GM12878 (cell line): Measurements from ENCODE around the gene RNPC3. TPM values are rescaled to one million over a fixed set of nuclear protein-coding genes. Genes with fewer than 3 reads are reported as not detected.

Experiments used
- ATAC-seq: fragments of 200-7000 bp; cut with Tn5 transposase; 3 replicates; pipeline ENCODE4 v1.9.1; 2020; ENCODE audit warnings: mild to moderate bottlenecking, moderate library complexity
- BruUV-seq: library from RNA; stranded (reverse); fragments of 400-500 nt; replicated peaks from 2 replicates; lab custom pipeline; 2021; lab: Mats Ljungman, UMichigan
- CTCF ChIA-PET: fragments of 300-600 bp; sonication (Branson Sonifier 250); formaldehyde crosslinking; extraction: SDS; loops from one replicate; lab custom pipeline; 2021; ENCODE audit warnings: inconsistent platforms; lab: Yijun Ruan, JAX
- POLR2A ChIA-PET: fragments of 350-600 bp; formaldehyde crosslinking; extraction: SDS; loops from one replicate; lab custom pipeline; 2021; ENCODE audit warnings: inconsistent platforms; lab: Charles Lee
- RAD21 ChIA-PET: fragments of 300-600 bp; sonication (Branson Sonifier 250); formaldehyde crosslinking; loops from one replicate; lab custom pipeline; 2023; ENCODE audit warnings: antibody characterized with exemption; ENCODE audit not compliant: unreplicated experiment; lab: Charles Lee
- SMC1A ChIA-PET: fragments of 300-600 bp; sonication (Branson Sonifier 250); formaldehyde crosslinking; loops from one replicate; lab custom pipeline; 2023; ENCODE audit not compliant: unreplicated experiment, uncharacterized antibody; lab: Charles Lee
- DNase-seq: peaks from one replicate; pipeline ENCODE4 v3.0.0-alpha.2; 2011; ENCODE audit warnings: low read depth, low spot score
- FAIRE-seq: peaks from 3 replicates; lab custom pipeline; 2011; peaks lifted over from hg19 to GRCh38; lab: Jason Lieb, UNC
- H2AFZ ChIP-seq: 2 replicates; pipeline ENCODE4 v1.6.0; 2011; ENCODE audit warnings: low read depth, low read length, control low read depth; ENCODE audit not compliant: control insufficient read depth
- H3K27ac ChIP-seq: 2 replicates; pipeline ENCODE4 v1.5.1; 2011; ENCODE audit warnings: control low read depth; ENCODE audit not compliant: control insufficient read depth, insufficient read depth
- H3K27me3 ChIP-seq, 2 experiments: replicated peaks in 1 of 2; 2 replicates each; pipeline versions ENCODE4 v1.6.0 to v1.6.1; 2011; ENCODE audit warnings: low read length in 1 of 2; ENCODE audit not compliant: control insufficient read depth in 2 of 2, insufficient read depth in 2 of 2
- H3K36me3 ChIP-seq, 2 experiments: 2 replicates each; pipeline ENCODE4 v1.5.1; 2011; ENCODE audit warnings: low read length in 1 of 2; ENCODE audit not compliant: control insufficient read depth in 2 of 2, insufficient read depth in 2 of 2
- H3K4me1 ChIP-seq: 2 replicates; pipeline ENCODE4 v1.6.1; 2011; ENCODE audit warnings: mild to moderate bottlenecking, low read length, moderate library complexity, mixed read lengths; ENCODE audit not compliant: control insufficient read depth, insufficient read depth
- H3K4me2 ChIP-seq: 2 replicates; pipeline ENCODE4 v1.6.0; 2011; ENCODE audit warnings: control low read depth; ENCODE audit not compliant: control insufficient read depth, insufficient read depth
- H3K4me3 ChIP-seq: fragments of 200-600 bp; sonication (generic); 2 replicates; pipeline ENCODE4 v1.5.1; 2016
- H3K79me2 ChIP-seq: 2 replicates; pipeline ENCODE4 v1.6.0; 2011; ENCODE audit warnings: low read length; ENCODE audit not compliant: control insufficient read depth, insufficient read depth
- H3K9ac ChIP-seq: 2 replicates; pipeline ENCODE4 v1.8.0; 2011; ENCODE audit warnings: low read length, control low read depth, mixed read lengths; ENCODE audit not compliant: control insufficient read depth, insufficient read depth
- H3K9me3 ChIP-seq: replicated peaks from 3 replicates; pipeline ENCODE4 v1.5.1; 2011; ENCODE audit warnings: mild to moderate bottlenecking, low read length; ENCODE audit not compliant: control insufficient read depth, insufficient read depth
- H4K20me1 ChIP-seq: 2 replicates; pipeline ENCODE4 v1.6.0; 2011; ENCODE audit not compliant: control insufficient read depth, insufficient read depth
- DPF2 ChIP-seq: fragments of 450-650 bp; IDR thresholded peaks from 2 replicates; pipeline ENCODE4 v1.6.1; 2017; ENCODE audit warnings: mild to moderate bottlenecking
- SMAD1 ChIP-seq: fragments of 450-650 bp; IDR thresholded peaks from 2 replicates; pipeline ENCODE4 v1.6.1; 2018; ENCODE audit warnings: mild to moderate bottlenecking, low read depth; ENCODE audit not compliant: partially characterized antibody
- ZNF622 ChIP-seq: fragments of 450-650 bp; IDR thresholded peaks from 2 replicates; pipeline ENCODE4 v1.6.1; 2017; ENCODE audit warnings: mild to moderate bottlenecking, inconsistent platforms
- in situ Hi-C: fragments of 300-500 bp; cut with MboI; formaldehyde crosslinking; loops from 9 replicates; pipeline ENCODE4 v1.14.3; 2018; ENCODE audit warnings: mixed read lengths
- intact Hi-C: fragments of 100-400 bp; cut with micrococcal nuclease; formaldehyde crosslinking; loops from one replicate; pipeline ENCODE4 v1.14.2; 2022; ENCODE audit not compliant: unreplicated experiment
- polyA plus RNA-seq, 11 experiments: library from polyadenylated mRNA; depleted of rRNA in 4 of 11; unstranded in 6 of 11; stranded (reverse) in 5 of 11; fragments of >200 nt; fragmentation: Nextera tagmentation in 4 of 11; fragmentation: Illumina TruSeq in 1 of 11; extraction: Ambion mirVana in 4 of 11; extraction: Trizol in 1 of 11; gene quantifications; 1 replicate in 1 of 11; 2 replicates in 10 of 11; pipeline versions ENCODE4 v1.2.1 to v1.2.3, GENCODE V29; 2011 to 2016; ENCODE audit warnings: inconsistent platforms in 2 of 11, missing spikeins in 2 of 11, low read depth in 1 of 11
- total RNA-seq, 4 experiments: library from RNA; depleted of rRNA in 3 of 4; stranded (reverse); fragments of >200 nt in 3 of 4; fragmentation: Illumina TruSeq in 1 of 4; extraction: Trizol in 1 of 4; gene quantifications; 2 replicates each; pipeline versions ENCODE4 v1.2.1 to v1.2.3, GENCODE V29; 2013 to 2021
- TF ChIP-seq, protein P1 (sequence below): IDR thresholded peaks from 2 replicates; pipeline ENCODE4 v1.6.1; 2011; ENCODE audit warnings: mild to moderate bottlenecking, low read depth, low read length, moderate library complexity; ENCODE audit not compliant: insufficient replicate concordance
- TF ChIP-seq, protein P2 (sequence below): fragments of 450-650 bp; IDR thresholded peaks from 2 replicates; pipeline ENCODE4 v1.6.1; 2018; ENCODE audit warnings: mild to moderate bottlenecking, low read depth, moderate library complexity; ENCODE audit not compliant: partially characterized antibody
- TF ChIP-seq, protein P3 (sequence below): fragments of 450-650 bp; IDR thresholded peaks from 2 replicates; pipeline ENCODE4 v1.6.1; 2017; ENCODE audit warnings: mild to moderate bottlenecking, moderate library complexity

The RNPC3 gene
- total and polyA plus RNA-seq, 10 of the 15 experiments (the other 5 are each of a cell fraction or from before 2014, with no cell fraction given): 11.4 to 53.7 (median 22.7) TPM

DNA sequence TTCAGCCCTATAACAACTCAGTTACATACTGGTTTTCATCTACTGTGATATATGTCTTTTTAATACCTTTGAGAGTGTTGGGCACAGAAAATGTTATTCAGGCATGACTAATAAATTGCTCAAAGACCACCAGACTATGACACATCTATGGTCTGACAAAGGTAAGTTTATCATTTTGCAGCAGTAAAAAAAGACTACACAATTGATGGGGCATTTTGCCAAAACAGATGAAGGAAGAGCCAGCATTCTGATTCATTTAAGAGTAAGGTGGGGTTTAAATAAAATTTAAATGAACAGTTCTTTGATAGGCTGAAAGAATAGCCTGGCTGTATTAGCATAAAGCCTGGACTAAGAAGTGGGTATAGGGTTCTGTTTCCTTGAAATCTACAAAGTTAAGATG lies 8.8 kb upstream of the RNPC3 start:
- FAIRE-seq (no peak), ATAC-seq (no peak), DNase-seq (no peak)
- Histone ChIP-seq H4K20me1 (no peaks in the 10 kb centered on the region), H2AFZ (no peak overlapping the region; the same call in 1 of the 2 replicates), H3K4me1 (no peaks in the 10 kb centered on the region), H3K36me3 (no peaks in the 10 kb centered on the region), H3K27ac (no peak overlapping the region; the same call in 1 of the 2 replicates), H3K27me3 (no peaks in the 10 kb centered on the region), H3K4me3 (no peak overlapping the region), H3K79me2 (no peaks in the 10 kb centered on the region), H3K4me2 (no peak overlapping the region), H3K9me3 (no peaks in the 10 kb centered on the region), H3K9ac (no peak overlapping the region)
- ChIA-PET CTCF (interaction anchor here (0.6 to 3.6 kb wide), 6 partner anchors 10 to 1996 kb away, joined by 3 to 25 read pairs (median 6); partner anchors contain the start of gene RNPC3), POLR2A (interaction anchor here (1.5 to 1.7 kb wide), 2 partner anchors 9 to 11 kb away, joined by 7 to 8 read pairs; partner anchors contain the start of gene RNPC3), SMC1A (interaction anchor here (1.9 to 3.2 kb wide), 2 partner anchors 11 to 56 kb away, joined by 5 to 18 read pairs; no protein-coding TSS in a partner anchor), RAD21 (interaction anchor here (0.6 to 4.2 kb wide), 3 partner anchors 10 to 412 kb away, joined by 3 to 21 read pairs (median 5); partner anchors contain the start of gene RNPC3)
- no TSS peak for BruUV-seq
- in situ Hi-C loops (no loop called here), intact Hi-C loops (no loop called here)
- TF ChIP-seq ZNF622: no peak
- TF ChIP-seq DPF2: no peak
- TF ChIP-seq, protein P1, sequence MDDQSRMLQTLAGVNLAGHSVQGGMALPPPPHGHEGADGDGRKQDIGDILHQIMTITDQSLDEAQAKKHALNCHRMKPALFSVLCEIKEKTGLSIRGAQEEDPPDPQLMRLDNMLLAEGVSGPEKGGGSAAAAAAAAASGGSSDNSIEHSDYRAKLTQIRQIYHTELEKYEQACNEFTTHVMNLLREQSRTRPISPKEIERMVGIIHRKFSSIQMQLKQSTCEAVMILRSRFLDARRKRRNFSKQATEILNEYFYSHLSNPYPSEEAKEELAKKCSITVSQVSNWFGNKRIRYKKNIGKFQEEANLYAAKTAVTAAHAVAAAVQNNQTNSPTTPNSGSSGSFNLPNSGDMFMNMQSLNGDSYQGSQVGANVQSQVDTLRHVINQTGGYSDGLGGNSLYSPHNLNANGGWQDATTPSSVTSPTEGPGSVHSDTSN: no peak
- TF ChIP-seq, protein P2, sequence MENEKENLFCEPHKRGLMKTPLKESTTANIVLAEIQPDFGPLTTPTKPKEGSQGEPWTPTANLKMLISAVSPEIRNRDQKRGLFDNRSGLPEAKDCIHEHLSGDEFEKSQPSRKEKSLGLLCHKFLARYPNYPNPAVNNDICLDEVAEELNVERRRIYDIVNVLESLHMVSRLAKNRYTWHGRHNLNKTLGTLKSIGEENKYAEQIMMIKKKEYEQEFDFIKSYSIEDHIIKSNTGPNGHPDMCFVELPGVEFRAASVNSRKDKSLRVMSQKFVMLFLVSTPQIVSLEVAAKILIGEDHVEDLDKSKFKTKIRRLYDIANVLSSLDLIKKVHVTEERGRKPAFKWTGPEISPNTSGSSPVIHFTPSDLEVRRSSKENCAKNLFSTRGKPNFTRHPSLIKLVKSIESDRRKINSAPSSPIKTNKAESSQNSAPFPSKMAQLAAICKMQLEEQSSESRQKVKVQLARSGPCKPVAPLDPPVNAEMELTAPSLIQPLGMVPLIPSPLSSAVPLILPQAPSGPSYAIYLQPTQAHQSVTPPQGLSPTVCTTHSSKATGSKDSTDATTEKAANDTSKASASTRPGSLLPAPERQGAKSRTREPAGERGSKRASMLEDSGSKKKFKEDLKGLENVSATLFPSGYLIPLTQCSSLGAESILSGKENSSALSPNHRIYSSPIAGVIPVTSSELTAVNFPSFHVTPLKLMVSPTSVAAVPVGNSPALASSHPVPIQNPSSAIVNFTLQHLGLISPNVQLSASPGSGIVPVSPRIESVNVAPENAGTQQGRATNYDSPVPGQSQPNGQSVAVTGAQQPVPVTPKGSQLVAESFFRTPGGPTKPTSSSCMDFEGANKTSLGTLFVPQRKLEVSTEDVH: no peak
- TF ChIP-seq SMAD1: no peak
- TF ChIP-seq, protein P3, sequence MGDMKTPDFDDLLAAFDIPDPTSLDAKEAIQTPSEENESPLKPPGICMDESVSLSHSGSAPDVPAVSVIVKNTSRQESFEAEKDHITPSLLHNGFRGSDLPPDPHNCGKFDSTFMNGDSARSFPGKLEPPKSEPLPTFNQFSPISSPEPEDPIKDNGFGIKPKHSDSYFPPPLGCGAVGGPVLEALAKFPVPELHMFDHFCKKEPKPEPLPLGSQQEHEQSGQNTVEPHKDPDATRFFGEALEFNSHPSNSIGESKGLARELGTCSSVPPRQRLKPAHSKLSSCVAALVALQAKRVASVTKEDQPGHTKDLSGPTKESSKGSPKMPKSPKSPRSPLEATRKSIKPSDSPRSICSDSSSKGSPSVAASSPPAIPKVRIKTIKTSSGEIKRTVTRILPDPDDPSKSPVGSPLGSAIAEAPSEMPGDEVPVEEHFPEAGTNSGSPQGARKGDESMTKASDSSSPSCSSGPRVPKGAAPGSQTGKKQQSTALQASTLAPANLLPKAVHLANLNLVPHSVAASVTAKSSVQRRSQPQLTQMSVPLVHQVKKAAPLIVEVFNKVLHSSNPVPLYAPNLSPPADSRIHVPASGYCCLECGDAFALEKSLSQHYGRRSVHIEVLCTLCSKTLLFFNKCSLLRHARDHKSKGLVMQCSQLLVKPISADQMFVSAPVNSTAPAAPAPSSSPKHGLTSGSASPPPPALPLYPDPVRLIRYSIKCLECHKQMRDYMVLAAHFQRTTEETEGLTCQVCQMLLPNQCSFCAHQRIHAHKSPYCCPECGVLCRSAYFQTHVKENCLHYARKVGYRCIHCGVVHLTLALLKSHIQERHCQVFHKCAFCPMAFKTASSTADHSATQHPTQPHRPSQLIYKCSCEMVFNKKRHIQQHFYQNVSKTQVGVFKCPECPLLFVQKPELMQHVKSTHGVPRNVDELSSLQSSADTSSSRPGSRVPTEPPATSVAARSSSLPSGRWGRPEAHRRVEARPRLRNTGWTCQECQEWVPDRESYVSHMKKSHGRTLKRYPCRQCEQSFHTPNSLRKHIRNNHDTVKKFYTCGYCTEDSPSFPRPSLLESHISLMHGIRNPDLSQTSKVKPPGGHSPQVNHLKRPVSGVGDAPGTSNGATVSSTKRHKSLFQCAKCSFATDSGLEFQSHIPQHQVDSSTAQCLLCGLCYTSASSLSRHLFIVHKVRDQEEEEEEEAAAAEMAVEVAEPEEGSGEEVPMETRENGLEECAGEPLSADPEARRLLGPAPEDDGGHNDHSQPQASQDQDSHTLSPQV: no peak
